Loucy (cell line): ENCODE measurements around the gene PPP1R12B.

Experiments
- H2AFZ ChIP-seq: fragments of 200-600 bp; sonication (generic); 2 replicates; pipeline ENCODE4 v1.6.0; 2016; ENCODE audit warnings: antibody characterized with exemption, mild to moderate bottlenecking, low read length, moderate library complexity
- H3F3A ChIP-seq: fragments of 200-600 bp; 2 replicates; pipeline ENCODE4 v1.6.0; 2016; ENCODE audit warnings: antibody characterized with exemption, low read depth, mild to moderate bottlenecking
- H3K27me3 ChIP-seq: fragments of 200-600 bp; sonication (generic); 2 replicates; pipeline ENCODE4 v1.6.1; 2014; ENCODE audit warnings: low read length, mild to moderate bottlenecking; ENCODE audit not compliant: insufficient read depth, poor library complexity, severe bottlenecking
- H3K36me3 ChIP-seq: fragments of 200-600 bp; sonication (generic); 2 replicates; pipeline ENCODE4 v1.6.1; 2016; ENCODE audit warnings: low read length; ENCODE audit not compliant: insufficient read depth
- H3K4me1 ChIP-seq: fragments of 200-600 bp; sonication (generic); 2 replicates; pipeline ENCODE4 v1.5.1; 2014; ENCODE audit warnings: low read length, mild to moderate bottlenecking; ENCODE audit not compliant: insufficient read depth, poor library complexity, severe bottlenecking
- H3K4me2 ChIP-seq: fragments of 200-600 bp; sonication (generic); 2 replicates; pipeline ENCODE4 v1.6.0; 2014; ENCODE audit warnings: antibody characterized with exemption, low read length, low read depth, mild to moderate bottlenecking; ENCODE audit not compliant: poor library complexity, severe bottlenecking
- H3K4me3 ChIP-seq: fragments of 200-600 bp; sonication (generic); 2 replicates; pipeline ENCODE4 v1.5.1; 2014; ENCODE audit warnings: low read length, mild to moderate bottlenecking, mixed read lengths; ENCODE audit not compliant: poor library complexity, severe bottlenecking
- H3K79me2 ChIP-seq: fragments of 200-600 bp; sonication (generic); 2 replicates; pipeline ENCODE4 v1.6.1; 2014; ENCODE audit warnings: low read length; ENCODE audit not compliant: insufficient read depth
- H3K9ac ChIP-seq: fragments of 200-600 bp; sonication (generic); 2 replicates; pipeline ENCODE4 v1.6.0; 2014; ENCODE audit warnings: mild to moderate bottlenecking, low read depth, low read length, moderate library complexity; ENCODE audit not compliant: poor library complexity, severe bottlenecking
- H3K9me2 ChIP-seq: fragments of 200-600 bp; sonication (generic); replicated peaks from 2 replicates; pipeline ENCODE4 v1.6.1; 2016; ENCODE audit warnings: low read depth, low read length, mixed read lengths
- H3K9me3 ChIP-seq: fragments of 200-600 bp; sonication (generic); 2 replicates; pipeline ENCODE4 v1.6.1; 2014; ENCODE audit warnings: mild to moderate bottlenecking, antibody characterized with exemption, low read length, low read depth; ENCODE audit not compliant: insufficient read depth
- H4K20me1 ChIP-seq: fragments of 200-600 bp; sonication (generic); 2 replicates; pipeline ENCODE4 v1.6.0; 2014; ENCODE audit warnings: antibody characterized with exemption, low read length, mild to moderate bottlenecking; ENCODE audit not compliant: insufficient read depth, poor library complexity, severe bottlenecking
- CTCF ChIP-seq: fragments of 200-600 bp; sonication (generic); conservative IDR thresholded peaks from 2 replicates; pipeline ENCODE4 v1.5.1; 2014; ENCODE audit warnings: mild to moderate bottlenecking, antibody characterized with exemption, low read length
- EZH2phosphoT487 ChIP-seq: fragments of 200-600 bp; IDR thresholded peaks from 2 replicates; pipeline ENCODE4 v1.6.1; 2018; ENCODE audit warnings: antibody characterized with exemption, mild to moderate bottlenecking, moderate library complexity, borderline replicate concordance

The PPP1R12B gene

DNA sequence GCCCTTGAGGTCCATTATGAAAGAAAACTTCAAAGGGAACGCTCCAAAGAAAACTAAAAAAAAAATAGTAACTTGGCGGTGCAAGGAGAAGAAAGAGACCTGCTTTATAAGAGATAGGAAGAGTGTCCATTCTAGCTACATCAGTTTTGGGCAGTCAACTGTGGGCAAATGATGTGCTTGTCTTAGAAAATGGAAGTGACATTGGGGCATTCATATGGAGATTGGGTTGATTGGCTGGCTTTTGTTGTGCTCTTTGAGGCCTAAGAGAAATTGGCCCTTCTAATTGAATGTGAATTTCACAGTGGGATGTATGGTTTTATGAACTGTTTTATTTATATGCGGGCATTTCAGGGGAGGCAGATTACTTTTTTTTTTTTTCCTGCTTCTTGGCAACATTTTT lies 13.2 kb downstream of the PPP1R12B start:
- H3K4me2 ChIP-seq: no peak overlapping the region
- no peaks in the 10 kb centered on the region for H3K27me3 ChIP-seq
- TF ChIP-seq EZH2phosphoT487 (no peak), CTCF (no peak)
- H3F3A ChIP-seq: no peaks in the 10 kb centered on the region
- H3K79me2 ChIP-seq: peaks cover 14% of the 10 kb centered on the region; the same call in 1 of the 2 replicates
- no peak overlapping the region for H2AFZ ChIP-seq
- H3K4me1 ChIP-seq: peaks cover 3% of the 10 kb centered on the region
- no peaks in the 10 kb centered on the region for H3K9me3 ChIP-seq
- no peaks in the 10 kb centered on the region for H3K9me2 ChIP-seq
- H3K4me3 ChIP-seq: no peak overlapping the region
- no peak overlapping the region for H3K9ac ChIP-seq
- no peaks in the 10 kb centered on the region for H3K36me3 ChIP-seq
- H4K20me1 ChIP-seq: no peaks in the 10 kb centered on the region

GRCh38 chr1:202362212-202362611 lies 13.7 kb downstream of the PPP1R12B start:
- H3K4me3 ChIP-seq: no peak overlapping the region
- no peak for TF ChIP-seq CTCF
- TF ChIP-seq EZH2phosphoT487: no peak
- H3K36me3 ChIP-seq: no peaks in the 10 kb centered on the region
- H3K79me2 ChIP-seq: peaks cover 14% of the 10 kb centered on the region; the same call in 1 of the 2 replicates
- peaks cover 3% of the 10 kb centered on the region for H3K4me1 ChIP-seq
- H3K9me3 ChIP-seq: no peaks in the 10 kb centered on the region
- no peaks in the 10 kb centered on the region for H3F3A ChIP-seq
- H3K9me2 ChIP-seq: no peaks in the 10 kb centered on the region
- H3K9ac ChIP-seq: no peak overlapping the region
- no peak overlapping the region for H2AFZ ChIP-seq
- no peaks in the 10 kb centered on the region for H3K27me3 ChIP-seq
- H4K20me1 ChIP-seq: no peaks in the 10 kb centered on the region
- H3K4me2 ChIP-seq: no peak overlapping the region

DNA sequence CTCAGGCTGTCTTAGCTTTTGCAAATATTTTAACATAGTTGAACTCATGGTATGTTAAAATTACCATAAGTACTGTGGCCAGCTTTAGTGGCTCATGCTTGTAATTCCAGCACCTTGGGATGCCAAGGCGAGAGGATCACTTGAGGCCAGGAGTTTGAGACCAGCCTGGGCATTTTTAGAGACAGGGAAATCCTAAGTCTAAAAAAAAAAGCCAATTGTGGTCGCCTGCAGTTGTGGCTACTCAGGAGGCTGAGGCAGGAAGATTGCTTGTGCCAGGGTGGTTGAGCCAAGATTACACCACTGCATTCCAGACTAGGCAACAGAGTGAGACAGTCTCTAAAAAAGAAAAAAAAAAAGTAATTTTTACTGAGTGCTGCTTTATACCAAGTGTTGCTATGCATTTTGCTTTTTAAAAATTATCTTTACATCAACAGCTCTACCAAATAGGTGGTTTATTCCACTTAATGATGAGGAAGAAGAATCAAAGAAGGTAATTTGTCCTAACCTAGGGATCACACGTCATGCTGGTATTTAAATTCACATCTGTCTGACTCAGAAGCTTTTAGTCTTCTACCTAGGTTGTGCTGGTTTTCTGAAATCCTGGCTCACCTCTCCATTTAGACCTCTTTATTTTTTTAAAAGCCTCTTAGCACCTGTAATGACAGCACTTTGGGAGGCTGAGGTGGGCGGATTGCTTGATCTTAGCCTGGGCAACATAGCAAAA lies 16.8 kb downstream of the PPP1R12B start:
- TF ChIP-seq EZH2phosphoT487 (no peak), CTCF (no peak)
- Histone ChIP-seq H3K4me2 (no peak overlapping the region), H3K79me2 (peaks cover 8% of the 10 kb centered on the region; the same call in 1 of the 2 replicates)

More for the DNA sequence above, 16.8 kb downstream of the PPP1R12B start:
- no peaks in the 10 kb centered on the region for H3K9me2 ChIP-seq
- H3F3A ChIP-seq: no peaks in the 10 kb centered on the region
- no peaks in the 10 kb centered on the region for H3K27me3 ChIP-seq
- H4K20me1 ChIP-seq: no peaks in the 10 kb centered on the region
- H3K4me3 ChIP-seq: no peak overlapping the region
- no peak overlapping the region for H2AFZ ChIP-seq
- H3K4me1 ChIP-seq: no peaks in the 10 kb centered on the region
- no peaks in the 10 kb centered on the region for H3K36me3 ChIP-seq
- no peak overlapping the region for H3K9ac ChIP-seq
- H3K9me3 ChIP-seq: no peaks in the 10 kb centered on the region
